Mesendoderm (in vitro differentiated cells): ENCODE results near the gene FAM210A.
A peak's percentile ranks its signal among the peaks of the same experiment; 100 is the strongest.
"Not testable (repeated sequence)": the region's sequence is repeated elsewhere in the genome, so short reads cannot be mapped to it uniquely, and the experiment has no call there.

Source experiments
- DNase-seq: peaks from one replicate; pipeline ENCODE4 v3.0.0; 2013
- H2AK5ac ChIP-seq: 2 replicates; pipeline ENCODE4 v1.6.1; 2013; ENCODE audit warnings: low read length, inconsistent platforms
- H2BK120ac ChIP-seq: 2 replicates; pipeline ENCODE4 v1.6.1; 2013; ENCODE audit warnings: low read depth, mild to moderate bottlenecking, low read length, moderate library complexity, mixed read lengths
- H2BK15ac ChIP-seq: replicated peaks from 2 replicates; pipeline ENCODE4 v1.6.1; 2013; ENCODE audit warnings: low read depth, mild to moderate bottlenecking, moderate library complexity
- H2BK5ac ChIP-seq: 2 replicates; pipeline ENCODE4 v1.6.1; 2013; ENCODE audit warnings: low read length, inconsistent platforms
- H3K18ac ChIP-seq: 2 replicates; pipeline ENCODE4 v1.6.1; 2013; ENCODE audit warnings: mild to moderate bottlenecking, low read length, mixed read lengths
- H3K23ac ChIP-seq: one replicate; pipeline ENCODE4 v1.6.1; 2013; ENCODE audit warnings: low read length
- H3K27ac ChIP-seq: 2 replicates; pipeline ENCODE4 v1.5.1; 2013; ENCODE audit warnings: low read depth, mild to moderate bottlenecking, inconsistent platforms, low read length, moderate library complexity
- H3K27me3 ChIP-seq: 2 replicates; pipeline ENCODE4 v1.6.1; 2013; ENCODE audit warnings: low read length, control low read depth, mild to moderate bottlenecking, inconsistent platforms; ENCODE audit not compliant: insufficient read depth, poor library complexity
- H3K36me3 ChIP-seq: 2 replicates; pipeline ENCODE4 v1.6.1; 2013; ENCODE audit warnings: low read length, inconsistent platforms; ENCODE audit not compliant: control insufficient read depth, insufficient read depth
- H3K4ac ChIP-seq: one replicate; pipeline ENCODE4 v1.6.1; 2013; ENCODE audit warnings: low read depth, mild to moderate bottlenecking, low read length, moderate library complexity
- H3K4me1 ChIP-seq: 2 replicates; pipeline ENCODE4 v1.6.1; 2013; ENCODE audit warnings: low read depth, low read length, inconsistent platforms; ENCODE audit not compliant: control insufficient read depth
- H3K4me2 ChIP-seq: 2 replicates; pipeline ENCODE4 v1.6.1; 2013; ENCODE audit warnings: low read length
- H3K4me3 ChIP-seq: 2 replicates; pipeline ENCODE4 v1.5.1; 2013; ENCODE audit warnings: mild to moderate bottlenecking, low read length
- H3K56ac ChIP-seq: one replicate; pipeline ENCODE4 v1.6.1; 2013; ENCODE audit warnings: low read length
- H3K79me1 ChIP-seq: 2 replicates; pipeline ENCODE4 v1.6.1; 2013; ENCODE audit warnings: low read length, inconsistent platforms
- H3K79me2 ChIP-seq: 2 replicates; pipeline ENCODE4 v1.6.1; 2013; ENCODE audit warnings: mild to moderate bottlenecking, low read length; ENCODE audit not compliant: control insufficient read depth, insufficient read depth
- H3K9ac ChIP-seq: 2 replicates; pipeline ENCODE4 v1.6.1; 2013; ENCODE audit warnings: low read length, inconsistent platforms
- H4K5ac ChIP-seq: one replicate; pipeline ENCODE4 v1.6.1; 2013; ENCODE audit warnings: low read length
- H4K8ac ChIP-seq: one replicate; pipeline ENCODE4 v1.6.1; 2013; ENCODE audit warnings: low read depth, mild to moderate bottlenecking, control low read depth, low read length, moderate library complexity
- WGBS: extraction: QIAGEN DNeasy Blood & Tissue Kit; methylation state at CpG from one replicate; pipeline ENCODE4 v1.1.7; 2013; ENCODE audit warnings: low lambda C conversion rate, missing lambda C conversion rate; ENCODE audit not compliant: insufficient coverage; ENCODE audit errors: extremely low coverage; 5-methylcytosine and 5-hydroxymethylcytosine counted together

FAM210A gene

GRCh38 chr18:13700153-13700552, 26.2 kb downstream of the FAM210A start:
- peaks cover 13% of the 10 kb centered on the region for H3K79me2 ChIP-seq
- H3K4me2 ChIP-seq = no peak overlapping the region
- no peak overlapping the region for H2BK5ac ChIP-seq
- no peak overlapping the region for H3K56ac ChIP-seq
- H3K27ac ChIP-seq = no peak overlapping the region
- H4K8ac ChIP-seq = no peak overlapping the region
- no peak overlapping the region for H2BK120ac ChIP-seq
- H3K4me3 ChIP-seq = no peak overlapping the region
- H3K4ac ChIP-seq = no peak overlapping the region
- H3K9ac ChIP-seq = no peak overlapping the region
- H3K18ac ChIP-seq = no peak overlapping the region
- WGBS = no CpG with 5 or more reads among the region's 1 CpG
- no peaks in the 10 kb centered on the region for H3K27me3 ChIP-seq
- no peak for DNase-seq
- H3K79me1 ChIP-seq = peaks cover 16% of the 10 kb centered on the region
- no peak overlapping the region for H2BK15ac ChIP-seq
- no peak overlapping the region for H3K23ac ChIP-seq
- no peaks in the 10 kb centered on the region for H3K36me3 ChIP-seq
- no peak overlapping the region for H2AK5ac ChIP-seq
- no peak overlapping the region for H4K5ac ChIP-seq
- H3K4me1 ChIP-seq = no peaks in the 10 kb centered on the region

GRCh38 chr18:13696961-13697360, 29.4 kb downstream of the FAM210A start:
- H4K8ac ChIP-seq = no peak overlapping the region
- peaks cover 13% of the 10 kb centered on the region for H3K79me2 ChIP-seq
- no peak overlapping the region for H2AK5ac ChIP-seq
- no peak overlapping the region for H3K4me3 ChIP-seq
- H3K4me1 ChIP-seq = no peaks in the 10 kb centered on the region
- no peak overlapping the region for H2BK15ac ChIP-seq
- DNase-seq = no peak
- H3K36me3 ChIP-seq = no peaks in the 10 kb centered on the region
- no peak overlapping the region for H2BK5ac ChIP-seq
- no peak overlapping the region for H3K18ac ChIP-seq
- no peak overlapping the region for H3K27ac ChIP-seq
- no peak overlapping the region for H4K5ac ChIP-seq
- WGBS = no CpG with 5 or more reads among the region's 3 CpGs
- no peak overlapping the region for H3K4ac ChIP-seq
- no peak overlapping the region for H2BK120ac ChIP-seq
- no peak overlapping the region for H3K4me2 ChIP-seq
- no peak overlapping the region for H3K9ac ChIP-seq
- no peak overlapping the region for H3K23ac ChIP-seq
- H3K79me1 ChIP-seq = peaks cover 15% of the 10 kb centered on the region
- no peak overlapping the region for H3K56ac ChIP-seq
- H3K27me3 ChIP-seq = no peaks in the 10 kb centered on the region

- DNase-seq, H3K4me1 ChIP-seq, H3K4ac ChIP-seq: not testable (repeated sequence)
Measured at GRCh38 chr18:13695337-13695736, 31.0 kb downstream of the FAM210A start.

GRCh38 chr18:13690060-13690459, 36.3 kb downstream of the FAM210A start:
- not testable (repeated sequence) for H3K4me3 ChIP-seq

More at GRCh38 chr18:13695337-13695736, 31.0 kb downstream of the FAM210A start:
- not testable (repeated sequence) for H3K23ac ChIP-seq, H3K27me3 ChIP-seq, H2BK5ac ChIP-seq, H3K56ac ChIP-seq, H2BK120ac ChIP-seq, H3K4me3 ChIP-seq, H3K27ac ChIP-seq, H4K5ac ChIP-seq, H3K9ac ChIP-seq, H2AK5ac ChIP-seq, H3K36me3 ChIP-seq, H3K18ac ChIP-seq, H2BK15ac ChIP-seq, H3K4me2 ChIP-seq, H4K8ac ChIP-seq
- Histone ChIP-seq H3K79me2 (peaks cover 13% of the 10 kb centered on the region), H3K79me1 (peaks cover 11% of the 10 kb centered on the region)
- no CpG with 5 or more reads among the region's 5 CpGs for WGBS

GRCh38 chr18:13688191-13689136, 37.9 kb downstream of the FAM210A start:
- no peak overlapping the region for H2AK5ac ChIP-seq
- no peak overlapping the region for H3K18ac ChIP-seq
- no peak overlapping the region for H3K4me3 ChIP-seq
- no peaks in the 10 kb centered on the region for H3K27me3 ChIP-seq
- peak overlapping the region; percentile 9 for H3K27ac ChIP-seq
- DNase-seq = no peak
- peaks cover 6% of the 10 kb centered on the region for H3K79me2 ChIP-seq
- no peak overlapping the region for H3K9ac ChIP-seq
- H3K36me3 ChIP-seq = no peaks in the 10 kb centered on the region
- no peak overlapping the region for H3K23ac ChIP-seq
- H4K5ac ChIP-seq = no peak overlapping the region
- H2BK5ac ChIP-seq = peak overlapping the region; percentile 3
- H2BK15ac ChIP-seq = no peak overlapping the region
- no peak overlapping the region for H3K4ac ChIP-seq
- peaks cover 5% of the 10 kb centered on the region for H3K79me1 ChIP-seq
- H3K4me1 ChIP-seq = peaks cover 6% of the 10 kb centered on the region
- peak overlapping the region; percentile 4 for H3K56ac ChIP-seq
- no CpG with 5 or more reads among the region's 21 CpGs for WGBS
- no peak overlapping the region for H2BK120ac ChIP-seq
- no peak overlapping the region for H3K4me2 ChIP-seq
- no peak overlapping the region for H4K8ac ChIP-seq

More at GRCh38 chr18:13690060-13690459, 36.3 kb downstream of the FAM210A start:
- not testable (repeated sequence) for H3K79me1 ChIP-seq, H3K27me3 ChIP-seq, H3K18ac ChIP-seq, H3K4me1 ChIP-seq, H3K56ac ChIP-seq, H3K36me3 ChIP-seq, H2AK5ac ChIP-seq, H3K27ac ChIP-seq, H2BK120ac ChIP-seq, H4K5ac ChIP-seq, H3K9ac ChIP-seq, H3K4me2 ChIP-seq, H2BK15ac ChIP-seq, H3K23ac ChIP-seq, DNase-seq, H4K8ac ChIP-seq, H3K4ac ChIP-seq, H2BK5ac ChIP-seq, H3K79me2 ChIP-seq
- no CpG with 5 or more reads among the region's 9 CpGs for WGBS
